Posterior cingulate gyrus (tissue), 11 donors: ENCODE results near the gene RASGRF1.
A peak's percentile ranks its signal among the peaks of the same experiment; 100 is the strongest.

Experiments used
- DNase-seq, 10 donors: peaks; one replicate each; pipeline versions ENCODE4 v3.0.0 to v3.0.0-alpha.2; 2020 to 2021; ENCODE audit warnings: mixed read lengths in 3 of 10
- intact Hi-C: fragments of 100-400 bp; cut with DNase I; formaldehyde crosslinking; loops from one replicate; pipeline ENCODE4 v1.15.1; 2023

Gene RASGRF1

GRCh38 chr15:79099692-79100091 lies 9.1 kb upstream of the RASGRF1 start:
- intact Hi-C loops: no loop called here
- no peak for DNase-seq

GRCh38 chr15:79094611-79095021 lies 4.0 kb upstream of the RASGRF1 start:
- intact Hi-C loops: no loop called here
- no peak for DNase-seq

- no peak for DNase-seq
- intact Hi-C loops: no loop called here
These were observed 2.9 kb upstream of the RASGRF1 start for GRCh38 chr15:79093352-79093935.

GRCh38 chr15:79092382-79092781 lies 1.8 kb upstream of the RASGRF1 start:
- intact Hi-C loops: no loop called here
- DNase-seq: no peak

- intact Hi-C loops: no loop called here
- peak in 9 of 10 donors; percentile 44 to 94 (median 62) for DNase-seq
These were observed 756 bp upstream of the RASGRF1 start for GRCh38 chr15:79091204-79091867.

GRCh38 chr15:79089890-79090486 lies 592 bp downstream of the RASGRF1 start:
- intact Hi-C loops: loop anchor here (10.0 kb wide), 1 partner anchor 95 kb away; no protein-coding TSS in a partner anchor
- no peak for DNase-seq

- peak in 5 of 10 donors; percentile 21 to 91 (median 45) for DNase-seq
- intact Hi-C loops: loop anchor here (10.0 kb wide), 1 partner anchor 95 kb away; no protein-coding TSS in a partner anchor
These were observed 1.2 kb downstream of the RASGRF1 start for GRCh38 chr15:79089331-79089889.

GRCh38 chr15:79088426-79089205 lies 2.0 kb downstream of the RASGRF1 start:
- no peak for DNase-seq
- intact Hi-C loops: loop anchor here (10.0 kb wide), 1 partner anchor 96 kb away; no protein-coding TSS in a partner anchor

GRCh38 chr15:79086814-79087213 lies 3.8 kb downstream of the RASGRF1 start:
- DNase-seq: no peak
- intact Hi-C loops: loop anchor here (10.0 kb wide), 1 partner anchor 98 kb away; no protein-coding TSS in a partner anchor

- DNase-seq: peak in 2 of 10 donors; percentile 2 to 17
- intact Hi-C loops: loop anchor here (10.0 kb wide), 1 partner anchor 100 kb away; no protein-coding TSS in a partner anchor
These were observed 6.1 kb downstream of the RASGRF1 start for GRCh38 chr15:79084308-79084968.

GRCh38 chr15:79083154-79083553 lies 7.4 kb downstream of the RASGRF1 start:
- intact Hi-C loops: loop anchor here (10.0 kb wide), 1 partner anchor 102 kb away; no protein-coding TSS in a partner anchor
- peak in 6 of 10 donors; percentile 24 to 89 (median 56) for DNase-seq

- no peak for DNase-seq
- intact Hi-C loops: loop anchor here (10.0 kb wide), 1 partner anchor 102 kb away; no protein-coding TSS in a partner anchor
These were observed 8.1 kb downstream of the RASGRF1 start for GRCh38 chr15:79082363-79083070.

GRCh38 chr15:79078763-79079410 lies 11.7 kb downstream of the RASGRF1 start:
- DNase-seq: no peak
- intact Hi-C loops: no loop called here

GRCh38 chr15:79078003-79078402 lies 12.6 kb downstream of the RASGRF1 start:
- DNase-seq: peak in 1 of 10 donors; percentile 79

GRCh38 chr15:79076661-79077060 lies 13.9 kb downstream of the RASGRF1 start:
- intact Hi-C loops: no loop called here
- peak in 4 of 10 donors; percentile 30 to 79 (median 44) for DNase-seq

More at GRCh38 chr15:79078003-79078402, 12.6 kb downstream of the RASGRF1 start:
- intact Hi-C loops: no loop called here

- intact Hi-C loops: no loop called here
- DNase-seq: peak in 2 of 10 donors; percentile 35 to 54
These were observed 15.3 kb downstream of the RASGRF1 start for GRCh38 chr15:79075256-79075655.

GRCh38 chr15:79073336-79073735 lies 17.2 kb downstream of the RASGRF1 start:
- DNase-seq: peak in 1 of 10 donors; percentile 30
- intact Hi-C loops: no loop called here

GRCh38 chr15:79071901-79072300 lies 18.7 kb downstream of the RASGRF1 start:
- peak in 2 of 10 donors; percentile 21 to 27 for DNase-seq
- intact Hi-C loops: no loop called here
